GM18861 (cell line): Measurements from ENCODE around the gene ALDH1A1.
"Not testable (repeated sequence)": the region's sequence is repeated elsewhere in the genome, so short reads cannot be mapped to it uniquely, and the experiment has no call there.

Experiments
- ATAC-seq: cut with Tn5 transposase; IDR thresholded peaks from one replicate; pipeline ENCODE4 v1.9.1; 2021; ENCODE audit not compliant: unreplicated experiment

ALDH1A1 gene

GRCh38 chr9:72898360-72898759, 54.5 kb downstream of the ALDH1A1 start:
- no peak for ATAC-seq

GRCh38 chr9:72897069-72897649, 55.7 kb downstream of the ALDH1A1 start:
- ATAC-seq = no peak

- no peak for ATAC-seq
Observed at GRCh38 chr9:72896439-72896838, 56.4 kb downstream of the ALDH1A1 start.

GRCh38 chr9:72895122-72895521, 57.7 kb downstream of the ALDH1A1 start:
- no peak for ATAC-seq

DNA sequence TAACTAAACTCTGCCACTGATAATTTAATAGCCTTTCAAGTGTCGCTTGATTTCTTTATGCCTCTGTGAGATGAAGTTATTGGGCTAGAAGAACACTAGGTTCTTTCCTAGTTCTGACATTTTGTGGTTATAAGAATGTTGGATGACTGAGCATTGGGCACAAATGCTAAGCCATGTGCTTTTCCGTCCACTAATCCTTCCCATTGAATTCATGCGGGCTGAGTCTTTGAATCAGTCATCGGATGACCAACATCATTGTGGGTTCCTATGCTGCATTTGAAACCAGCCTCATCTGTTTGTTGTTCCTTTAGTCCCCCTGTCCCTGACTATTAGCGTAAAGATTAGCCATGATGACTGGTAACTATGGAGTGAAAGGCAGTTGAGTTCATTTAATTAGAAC, 58.5 kb downstream of the ALDH1A1 start:
- no peak for ATAC-seq

GRCh38 chr9:72893437-72893836, 59.4 kb downstream of the ALDH1A1 start:
- ATAC-seq = no peak

DNA sequence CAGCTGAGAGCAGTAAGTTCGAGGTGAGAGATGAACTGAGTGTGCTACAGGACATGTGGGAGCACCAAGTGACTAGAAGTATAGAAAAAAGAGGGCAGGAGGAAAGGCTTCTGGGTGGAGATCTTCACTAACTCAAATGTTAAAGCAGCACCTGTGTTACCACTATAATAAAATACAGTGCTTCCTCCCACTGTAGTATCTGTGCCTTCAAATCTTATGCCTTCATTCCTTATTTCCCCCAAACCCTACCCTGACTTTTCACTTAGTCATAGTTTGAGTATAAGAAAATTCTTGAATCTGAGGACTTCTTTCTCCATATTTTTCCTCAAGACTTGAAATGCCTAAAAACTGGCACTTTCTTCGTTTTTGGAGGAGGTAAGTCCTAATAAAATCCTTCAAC, 61.8 kb downstream of the ALDH1A1 start:
- no peak for ATAC-seq

DNA sequence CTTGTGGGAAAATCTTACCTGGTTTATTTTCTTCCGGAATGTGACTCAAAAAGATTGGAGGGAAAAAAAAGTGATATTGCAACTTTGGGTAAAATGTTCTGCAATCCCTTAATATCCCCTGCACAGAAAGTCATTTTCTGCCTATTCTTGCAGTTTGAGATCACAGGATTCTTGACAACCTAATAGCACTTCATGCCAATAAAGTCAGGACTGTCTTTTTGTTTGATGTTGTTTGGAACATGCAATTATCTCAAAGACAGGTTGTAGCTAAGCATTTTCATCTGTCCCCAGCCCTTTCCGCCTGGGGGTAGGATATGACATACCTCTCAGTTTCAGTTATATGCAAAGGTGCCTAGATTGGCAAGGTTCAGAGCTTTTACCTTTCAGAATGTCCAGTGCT, 63.9 kb downstream of the ALDH1A1 start:
- ATAC-seq = no peak

DNA sequence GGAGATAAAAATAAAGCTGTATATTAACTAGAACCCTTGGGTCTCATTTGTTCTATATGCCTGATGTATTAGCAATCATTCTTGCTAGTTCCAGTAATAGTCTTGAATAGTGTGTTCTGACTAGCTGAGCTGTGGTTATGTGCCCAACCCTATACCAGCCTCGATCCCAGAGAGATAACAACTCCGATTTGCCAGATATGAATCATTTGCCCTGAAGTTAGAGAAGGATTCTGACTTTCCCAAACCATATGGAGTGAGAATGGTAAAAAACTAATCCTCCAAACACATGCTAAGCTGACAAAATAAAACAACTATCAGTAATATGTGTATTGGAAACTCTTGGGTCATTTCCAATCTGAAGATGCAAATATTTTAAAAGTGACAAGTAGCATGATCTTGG, 64.8 kb downstream of the ALDH1A1 start:
- no peak for ATAC-seq

DNA sequence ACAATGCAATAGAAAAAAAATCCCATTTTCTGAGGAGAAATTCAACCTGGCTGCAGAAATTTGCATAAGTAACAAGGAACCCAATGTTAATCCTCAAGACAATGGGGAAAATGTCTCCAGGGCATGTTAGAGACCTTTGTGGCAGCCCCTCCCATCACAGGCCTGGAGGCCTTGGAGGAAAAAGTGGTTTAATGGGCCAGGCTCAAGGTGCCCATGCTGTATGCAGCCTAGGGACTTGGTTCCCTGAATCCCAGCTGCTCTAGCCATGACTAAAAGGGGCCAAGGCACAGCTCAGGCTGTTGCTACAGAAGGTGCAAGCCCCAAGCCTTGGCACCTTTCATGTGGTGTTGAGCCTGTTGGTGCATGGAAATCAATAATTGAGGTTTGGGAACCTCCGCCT, 66.5 kb downstream of the ALDH1A1 start:
- no peak for ATAC-seq

DNA sequence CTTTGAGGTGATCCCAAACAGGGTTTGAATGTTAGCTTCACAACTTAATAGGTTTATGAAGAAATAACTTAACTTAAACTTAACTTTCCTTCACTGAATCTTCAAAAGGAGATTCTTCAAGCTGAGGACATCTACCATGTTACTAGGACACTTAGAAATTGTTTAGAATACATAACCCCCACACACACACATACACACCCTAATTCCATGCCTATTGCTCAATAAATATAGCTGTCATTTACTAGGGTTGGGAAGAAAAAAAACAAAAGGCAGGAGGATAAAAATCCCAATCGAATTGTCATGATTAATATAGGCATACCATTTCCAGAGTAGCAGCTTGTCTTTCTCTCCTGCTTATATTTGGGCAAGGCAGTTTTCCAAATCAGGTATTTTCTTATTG, 68.3 kb downstream of the ALDH1A1 start:
- ATAC-seq = no peak

DNA sequence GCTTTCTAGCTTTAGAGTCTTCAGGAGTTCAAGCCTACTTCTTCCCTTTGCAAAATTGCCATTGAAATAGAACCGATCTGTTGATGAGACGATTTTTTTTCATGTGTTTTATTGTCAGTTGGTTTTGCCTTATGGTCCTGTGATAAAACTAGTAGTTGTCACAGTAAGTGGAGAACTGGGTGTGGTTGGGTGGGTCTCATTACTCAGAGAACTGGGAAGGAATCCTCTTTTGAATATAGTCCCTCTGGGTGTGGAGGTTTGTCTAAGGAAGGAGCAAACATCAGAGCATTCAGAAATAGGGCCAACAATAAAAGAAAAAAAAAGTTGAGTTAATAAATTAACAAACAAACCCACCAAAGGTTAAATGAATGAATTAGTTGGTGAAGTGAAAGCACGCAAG, 69.0 kb downstream of the ALDH1A1 start:
- ATAC-seq = no peak

DNA sequence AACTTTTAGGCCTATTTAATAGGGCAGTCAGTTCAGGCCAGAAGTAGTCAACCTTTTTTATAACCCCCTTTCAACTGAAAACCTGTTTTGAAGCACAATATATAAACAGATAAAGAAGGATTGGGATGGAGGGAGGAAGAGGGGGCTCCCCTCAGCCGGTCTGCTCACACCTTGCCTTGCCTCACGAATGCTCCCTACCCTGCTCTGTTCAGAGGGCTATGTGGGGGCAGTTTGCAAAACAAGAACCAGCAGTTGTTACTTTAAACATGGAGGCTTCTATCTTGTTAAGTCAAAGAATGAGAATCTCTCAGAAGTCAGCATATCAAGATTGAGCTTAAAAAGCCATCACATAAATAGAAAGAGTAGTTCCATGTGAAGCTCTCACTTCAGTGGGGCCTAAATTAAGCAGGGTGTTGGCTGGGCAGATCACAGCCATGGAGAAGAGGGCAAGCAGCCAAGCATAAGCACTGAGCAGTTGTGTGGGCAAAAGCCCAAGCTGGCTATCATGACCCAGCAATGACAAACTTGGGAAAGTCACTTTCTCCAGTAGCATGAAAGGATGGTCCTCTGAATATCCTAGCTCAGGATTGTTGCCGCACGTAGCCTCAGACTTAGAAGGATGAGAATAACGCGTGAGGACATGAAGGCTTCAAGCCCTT, 70.6 kb downstream of the ALDH1A1 start:
- no peak for ATAC-seq

DNA sequence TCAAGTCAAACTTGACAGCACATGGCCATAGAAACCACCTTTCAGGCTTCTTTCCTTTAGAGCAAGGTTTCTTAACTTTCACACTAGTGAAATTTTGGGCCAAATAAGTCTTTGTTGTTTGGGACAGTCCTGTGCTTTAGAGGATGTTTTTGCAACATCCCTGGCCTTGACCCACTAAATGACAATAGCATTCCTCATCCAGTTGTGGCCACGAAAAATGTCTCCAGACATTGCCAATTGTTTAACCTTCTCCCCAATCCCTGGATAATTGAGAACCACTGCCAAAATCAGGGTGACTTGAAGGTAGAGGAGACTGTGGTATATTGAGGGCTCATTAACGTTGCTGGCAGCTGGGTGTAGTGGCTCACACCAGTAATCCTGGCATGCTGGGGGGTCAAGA, 72.0 kb downstream of the ALDH1A1 start:
- no peak for ATAC-seq

- ATAC-seq = no peak
Observed at GRCh38 chr9:72875221-72875620, 77.6 kb downstream of the ALDH1A1 start.

GRCh38 chr9:72874344-72874743, 78.5 kb downstream of the ALDH1A1 start:
- no peak for ATAC-seq

GRCh38 chr9:72873456-72873855, 79.4 kb downstream of the ALDH1A1 start:
- ATAC-seq = no peak

- no peak for ATAC-seq
Observed at GRCh38 chr9:72872718-72873117, 80.1 kb downstream of the ALDH1A1 start.

GRCh38 chr9:72871685-72872084, 81.2 kb downstream of the ALDH1A1 start:
- no peak for ATAC-seq

DNA sequence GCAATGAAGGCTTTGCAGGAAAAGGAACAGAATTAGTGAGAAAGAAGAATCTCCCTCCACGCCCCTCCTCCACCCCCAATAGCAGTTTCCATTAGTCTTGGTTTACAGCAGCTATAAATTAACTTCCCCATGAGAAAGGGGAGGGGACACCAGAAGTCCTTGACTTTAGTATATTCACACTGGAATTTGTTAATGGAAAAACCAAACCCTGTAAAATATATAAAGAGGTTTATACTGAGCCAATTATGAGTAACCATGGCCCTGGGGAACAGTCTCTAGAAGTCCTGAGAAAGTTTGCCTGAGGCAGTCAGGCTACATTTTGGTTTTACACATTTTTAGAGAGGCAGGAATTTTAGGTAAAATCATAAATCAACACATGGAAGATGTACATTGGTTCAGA, 88.5 kb downstream of the ALDH1A1 start:
- no peak for ATAC-seq

GRCh38 chr9:72863456-72864094, 89.3 kb downstream of the ALDH1A1 start:
- ATAC-seq = no peak

GRCh38 chr9:72862788-72863187, 90.1 kb downstream of the ALDH1A1 start:
- not testable (repeated sequence) for ATAC-seq
